B cell (primary cell): ENCODE results near the gene PIP4K2C.

ENCODE experiments used
- CTCF ChIP-seq: fragments of 200-600 bp; IDR thresholded peaks from one replicate; pipeline ENCODE4 v1.8.0; 2022; ENCODE audit warnings: antibody characterized with exemption, mild to moderate bottlenecking
- EZH2 ChIP-seq: IDR thresholded peaks from 2 replicates; pipeline ENCODE4 v1.6.1; 2012; ENCODE audit warnings: borderline replicate concordance, low read depth, mild to moderate bottlenecking, moderate library complexity, low read length; ENCODE audit not compliant: insufficient read depth, poor library complexity, severe bottlenecking

DNA sequence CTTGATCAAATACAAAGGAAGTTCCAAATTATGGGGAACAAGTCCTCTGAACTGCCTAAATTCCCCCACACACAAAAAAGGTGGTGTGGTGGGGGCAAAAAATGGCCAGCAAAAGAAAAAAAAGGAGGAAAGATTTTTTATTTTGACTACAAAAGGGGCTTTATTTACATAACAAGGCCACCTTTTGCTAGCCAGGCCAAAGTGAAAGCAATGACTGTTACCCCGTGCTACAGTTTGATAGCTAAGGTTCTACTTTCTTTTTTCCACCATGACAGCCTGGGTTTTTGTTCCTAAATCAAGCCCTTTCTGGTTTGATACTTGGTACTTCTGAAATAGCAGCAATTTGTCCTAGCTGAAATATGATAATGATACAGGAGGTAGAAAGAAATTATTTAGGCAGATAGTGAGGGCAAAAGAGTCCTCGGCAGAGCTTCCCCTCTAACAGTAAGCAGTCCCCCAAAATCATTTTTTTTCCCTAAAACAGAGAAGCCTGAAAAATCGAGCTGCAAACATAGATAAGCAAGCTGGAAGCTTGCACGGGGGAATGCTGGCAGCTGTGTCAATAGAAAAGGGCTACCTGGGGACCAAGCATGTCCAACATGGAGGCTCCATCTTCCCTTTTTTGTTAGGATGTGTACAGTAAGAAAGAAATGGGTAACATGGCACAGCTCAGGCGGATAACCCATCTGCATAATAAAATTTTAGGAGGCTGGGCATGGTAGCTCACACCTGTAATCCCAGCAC lies 50.9 kb downstream of the PIP4K2C start:
- TF ChIP-seq CTCF (no peak), EZH2 (no peak)
